Prostate gland (tissue), 2 donors: ENCODE results near the gene NXPH1. TPM values are rescaled to one million over a fixed set of nuclear protein-coding genes. Genes with fewer than 3 reads are reported as not detected.

Source experiments
- DNase-seq: peaks from one replicate; pipeline ENCODE4 v3.0.0-alpha.2; 2019; ENCODE audit warnings: low spot score
- H3K27ac ChIP-seq, 2 donors: fragments of 200-600 bp; sonication (generic); 2 replicates each; pipeline ENCODE4 v1.5.1; 2017 to 2019
- H3K27me3 ChIP-seq: fragments of 200-600 bp; sonication (generic); replicated peaks from 2 replicates; pipeline ENCODE4 v1.5.1; 2019; ENCODE audit not compliant: insufficient read depth
- H3K36me3 ChIP-seq, 2 donors: fragments of 200-600 bp; sonication (generic); 1 replicate in 1 of 2; 2 replicates in 1 of 2; pipeline versions ENCODE4 v1.5.1 to v1.8.1; 2017 to 2019
- H3K4me1 ChIP-seq: fragments of 200-600 bp; sonication (generic); replicated peaks from 2 replicates; pipeline ENCODE4 v1.5.1; 2019
- H3K4me3 ChIP-seq, 2 donors: fragments of 200-600 bp; sonication (generic); 2 replicates each; pipeline ENCODE4 v1.5.1; 2017 to 2019
- H3K9me3 ChIP-seq: fragments of 200-600 bp; sonication (generic); 2 replicates; pipeline ENCODE4 v1.5.1; 2017
- POLR2A ChIP-seq: fragments of 450-650 bp; IDR thresholded peaks from one replicate; pipeline ENCODE4 v1.6.1; 2016; ENCODE audit warnings: antibody characterized with exemption, mild to moderate bottlenecking
- POLR2AphosphoS5 ChIP-seq: sonication (generic); formaldehyde crosslinking; IDR thresholded peaks from one replicate; pipeline ENCODE4 v1.6.1; 2017; ENCODE audit warnings: antibody characterized with exemption
- WGBS: methylation state at CpG from one replicate; pipeline ENCODE4 v1.1.5; 2018; 5-methylcytosine and 5-hydroxymethylcytosine counted together
- intact Hi-C: fragments of 100-400 bp; cut with DNase I; formaldehyde crosslinking; loops from one replicate; pipeline ENCODE4 v1.14.2; 2022
- total RNA-seq, 2 donors: library from RNA; depleted of rRNA; stranded (reverse); fragments of >200 nt; gene quantifications; one replicate each; pipeline ENCODE4 v1.1.0, GENCODE V29; 2016
- TF ChIP-seq, protein P1 (sequence below), 4 experiments: fragments of 200-600 bp in 2 of 4; fragments of 450-650 bp in 2 of 4; sonication (generic) in 2 of 4; IDR thresholded peaks; 1 replicate in 3 of 4; 2 replicates in 1 of 4; pipeline ENCODE4 v1.5.1; 2016 to 2019; ENCODE audit warnings: antibody characterized with exemption in 4 of 4, mild to moderate bottlenecking in 2 of 4, moderate library complexity in 2 of 4

The NXPH1 gene
- total RNA-seq, 2 donors from 2014 or later, result not detected

DNA sequence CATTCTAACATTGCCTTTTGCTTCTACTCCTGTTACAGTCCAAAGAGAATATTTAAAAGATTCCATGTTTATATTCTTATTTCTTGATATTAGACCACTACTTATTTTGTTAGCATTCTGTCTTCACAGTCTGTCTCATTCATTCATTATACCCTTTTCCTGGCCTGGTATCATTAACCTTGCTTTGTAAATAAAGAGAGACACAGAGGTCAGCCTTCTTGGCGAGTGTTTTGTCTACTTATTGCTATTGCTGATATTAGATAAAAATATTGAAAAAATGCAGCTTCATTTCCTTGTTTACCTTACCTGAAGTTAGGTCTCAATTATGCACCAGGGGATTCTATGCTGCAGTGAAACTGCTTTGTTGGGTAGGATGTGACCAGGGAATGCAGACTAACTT lies 179.2 kb downstream of the NXPH1 start:
- 31% methylated on average over 1 of the region's 1 CpG for WGBS
- no peak for DNase-seq
- H3K36me3 ChIP-seq, result no peaks in the 10 kb centered on the region
- H3K4me3 ChIP-seq, result no peak overlapping the region
- H3K9me3 ChIP-seq, result no peaks in the 10 kb centered on the region
- no peaks in the 10 kb centered on the region for H3K4me1 ChIP-seq
- H3K27me3 ChIP-seq, result no peaks in the 10 kb centered on the region
- intact Hi-C loops, result no loop called here
- H3K27ac ChIP-seq, result no peak overlapping the region
- TF ChIP-seq POLR2A, result no peak
- no peak for TF ChIP-seq POLR2AphosphoS5
- TF ChIP-seq, protein P1, sequence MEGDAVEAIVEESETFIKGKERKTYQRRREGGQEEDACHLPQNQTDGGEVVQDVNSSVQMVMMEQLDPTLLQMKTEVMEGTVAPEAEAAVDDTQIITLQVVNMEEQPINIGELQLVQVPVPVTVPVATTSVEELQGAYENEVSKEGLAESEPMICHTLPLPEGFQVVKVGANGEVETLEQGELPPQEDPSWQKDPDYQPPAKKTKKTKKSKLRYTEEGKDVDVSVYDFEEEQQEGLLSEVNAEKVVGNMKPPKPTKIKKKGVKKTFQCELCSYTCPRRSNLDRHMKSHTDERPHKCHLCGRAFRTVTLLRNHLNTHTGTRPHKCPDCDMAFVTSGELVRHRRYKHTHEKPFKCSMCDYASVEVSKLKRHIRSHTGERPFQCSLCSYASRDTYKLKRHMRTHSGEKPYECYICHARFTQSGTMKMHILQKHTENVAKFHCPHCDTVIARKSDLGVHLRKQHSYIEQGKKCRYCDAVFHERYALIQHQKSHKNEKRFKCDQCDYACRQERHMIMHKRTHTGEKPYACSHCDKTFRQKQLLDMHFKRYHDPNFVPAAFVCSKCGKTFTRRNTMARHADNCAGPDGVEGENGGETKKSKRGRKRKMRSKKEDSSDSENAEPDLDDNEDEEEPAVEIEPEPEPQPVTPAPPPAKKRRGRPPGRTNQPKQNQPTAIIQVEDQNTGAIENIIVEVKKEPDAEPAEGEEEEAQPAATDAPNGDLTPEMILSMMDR (IDR thresholded peaks at IDR 0.05), result no peak

DNA sequence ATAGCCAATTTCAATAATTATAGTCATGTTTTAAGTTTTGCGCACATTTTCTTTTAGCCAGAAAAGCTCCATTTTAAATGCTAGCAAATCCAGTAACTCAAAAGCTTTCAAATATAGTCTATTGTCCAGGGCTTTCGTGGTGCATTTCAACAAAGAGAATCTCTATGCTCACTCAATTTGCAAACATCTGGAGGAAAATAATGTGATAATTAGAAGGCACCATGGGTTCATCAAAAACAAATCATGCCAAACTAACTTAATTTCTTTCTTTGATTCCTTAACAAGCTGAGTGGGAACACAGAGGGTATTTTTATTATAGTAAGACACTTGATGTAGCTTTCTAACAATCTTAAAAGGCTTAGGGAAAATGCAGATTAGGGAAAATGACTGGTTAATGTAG lies 179.8 kb downstream of the NXPH1 start:
- Histone ChIP-seq H3K27me3 (no peaks in the 10 kb centered on the region), H3K4me1 (no peaks in the 10 kb centered on the region), H3K36me3 (no peaks in the 10 kb centered on the region), H3K9me3 (no peaks in the 10 kb centered on the region), H3K27ac (no peak overlapping the region), H3K4me3 (no peak overlapping the region)
- TF ChIP-seq, protein P1 (IDR thresholded peaks at IDR 0.05), result no peak
- TF ChIP-seq POLR2A (no peak), POLR2AphosphoS5 (no peak)
- intact Hi-C loops, result no loop called here
- DNase-seq, result no peak
- WGBS, result 80% methylated on average over 2 of the region's 2 CpGs

DNA sequence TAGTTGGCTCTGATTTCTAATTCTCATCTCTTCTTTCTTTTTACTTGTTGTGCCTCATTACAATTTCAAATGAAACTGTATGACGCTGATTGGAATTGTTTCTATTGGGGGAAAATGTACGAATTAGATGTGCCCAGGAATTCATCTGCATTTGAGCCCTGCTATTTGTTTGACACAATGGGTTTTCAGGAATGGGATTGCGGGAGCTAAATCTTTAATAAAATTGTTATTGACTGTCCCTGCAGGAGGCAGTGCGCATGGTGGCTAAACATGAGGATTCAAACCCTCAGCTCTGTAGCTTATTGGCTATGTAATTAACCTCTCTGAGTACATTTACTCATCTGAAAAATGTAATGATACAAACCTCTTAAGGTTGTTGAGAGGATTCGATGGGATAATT lies 181.6 kb downstream of the NXPH1 start:
- WGBS, result 71% methylated on average over 5 of the region's 5 CpGs
- no peaks in the 10 kb centered on the region for H3K36me3 ChIP-seq
- no peak overlapping the region for H3K4me3 ChIP-seq
- no peaks in the 10 kb centered on the region for H3K4me1 ChIP-seq
- H3K27ac ChIP-seq, result no peak overlapping the region
- no peaks in the 10 kb centered on the region for H3K27me3 ChIP-seq
- intact Hi-C loops, result no loop called here
- TF ChIP-seq, protein P1 (IDR thresholded peaks at IDR 0.05), result no peak
- TF ChIP-seq POLR2A, result no peak
- TF ChIP-seq POLR2AphosphoS5, result no peak
- no peaks in the 10 kb centered on the region for H3K9me3 ChIP-seq
- DNase-seq, result no peak

DNA sequence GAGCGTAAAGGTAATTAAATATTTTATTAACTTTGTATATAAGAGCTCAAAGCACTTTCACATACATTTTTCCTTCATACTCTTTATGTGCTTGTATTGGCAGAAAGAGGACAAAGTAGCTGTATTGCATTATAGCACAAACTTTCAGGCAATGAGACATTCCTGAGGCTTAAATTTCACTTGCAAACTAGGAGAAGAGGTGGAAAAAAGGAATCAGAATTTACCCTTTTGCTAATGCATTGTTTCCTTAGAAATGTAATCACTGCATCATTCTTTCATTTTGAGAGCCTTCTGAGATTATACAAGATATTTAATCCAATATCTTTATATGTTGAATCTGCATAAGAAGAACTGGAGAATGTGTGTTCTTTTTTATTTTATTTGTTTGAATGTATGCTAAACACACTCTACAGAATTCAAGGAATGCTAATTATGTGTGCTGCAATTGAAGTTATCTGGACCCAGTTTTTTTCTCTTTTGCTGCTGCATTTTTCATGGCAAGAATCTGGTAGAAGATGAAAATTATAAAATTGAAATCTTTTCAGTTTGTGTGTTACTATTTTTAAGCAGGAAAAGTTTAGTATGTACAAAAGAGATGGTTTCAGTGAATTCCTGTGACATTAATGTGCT lies 185.1 kb downstream of the NXPH1 start:
- no peaks in the 10 kb centered on the region for H3K4me1 ChIP-seq
- DNase-seq, result no peak
- no peak overlapping the region for H3K27ac ChIP-seq
- no peaks in the 10 kb centered on the region for H3K27me3 ChIP-seq
- intact Hi-C loops, result no loop called here
- TF ChIP-seq, protein P1 (IDR thresholded peaks at IDR 0.05), result no peak
- TF ChIP-seq POLR2A (no peak), POLR2AphosphoS5 (no peak)
- H3K36me3 ChIP-seq, result no peaks in the 10 kb centered on the region
- H3K4me3 ChIP-seq, result no peak overlapping the region
- 72% methylated on average over 1 of the region's 1 CpG for WGBS
- no peaks in the 10 kb centered on the region for H3K9me3 ChIP-seq

DNA sequence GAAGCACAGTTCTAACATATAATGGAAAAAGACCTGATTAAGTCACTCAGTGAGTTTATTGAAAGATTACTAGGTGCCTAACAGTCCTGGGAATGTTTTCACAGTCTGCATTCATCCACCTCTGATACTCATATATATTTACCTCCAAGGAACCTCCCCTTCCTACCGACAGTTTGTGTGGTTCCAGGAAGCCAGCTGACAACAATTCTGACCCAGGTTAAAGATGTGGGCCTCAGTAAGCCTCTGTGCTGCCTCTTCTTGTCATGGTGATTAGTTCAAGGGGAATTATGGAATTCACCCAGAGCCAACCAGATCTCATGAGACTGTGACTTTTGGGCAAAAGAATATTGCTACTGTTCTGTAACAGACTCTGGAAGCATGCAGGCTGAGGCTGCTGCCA lies 186.8 kb downstream of the NXPH1 start:
- WGBS, result 23% methylated on average over 1 of the region's 1 CpG
- no peak for TF ChIP-seq POLR2AphosphoS5
- intact Hi-C loops, result no loop called here
- Histone ChIP-seq H3K9me3 (no peaks in the 10 kb centered on the region), H3K36me3 (no peaks in the 10 kb centered on the region), H3K27me3 (no peaks in the 10 kb centered on the region), H3K27ac (no peak overlapping the region), H3K4me1 (no peaks in the 10 kb centered on the region), H3K4me3 (no peak overlapping the region)
- no peak for DNase-seq
